Muscle layer of colon (tissue), 2 donors: ENCODE data around the gene HPS1.
A peak's percentile ranks its signal among the peaks of the same experiment; 100 is the strongest.

Experiments
- H3K27ac ChIP-seq: one replicate; pipeline ENCODE4 v1.7.0; 2013; ENCODE audit warnings: low read depth, mild to moderate bottlenecking, low read length, moderate library complexity
- H3K27me3 ChIP-seq, 2 donors: one replicate each; pipeline ENCODE4 v1.7.0; 2013; ENCODE audit warnings: low read length in 2 of 2, mild to moderate bottlenecking in 2 of 2; ENCODE audit not compliant: insufficient read depth in 2 of 2, control insufficient read depth in 1 of 2
- H3K36me3 ChIP-seq: one replicate; pipeline ENCODE4 v1.7.0; 2013; ENCODE audit warnings: mild to moderate bottlenecking, low read length; ENCODE audit not compliant: insufficient read depth
- H3K4me1 ChIP-seq: one replicate; pipeline ENCODE4 v1.7.0; 2013; ENCODE audit warnings: mild to moderate bottlenecking, low read length; ENCODE audit not compliant: insufficient read depth
- H3K4me3 ChIP-seq, 2 donors: one replicate each; pipeline ENCODE4 v1.7.0; 2013; ENCODE audit warnings: low read length in 2 of 2, low read depth in 1 of 2, mild to moderate bottlenecking in 1 of 2, moderate library complexity in 1 of 2
- H3K9ac ChIP-seq: one replicate; pipeline ENCODE4 v1.7.0; 2013; ENCODE audit warnings: low read length
- H3K9me3 ChIP-seq: one replicate; pipeline ENCODE4 v1.7.0; 2013; ENCODE audit warnings: mild to moderate bottlenecking, low read length
- donor health status: abdominal sarcoma.
- donor health status: Adenocarcinoma of cecum.

HPS1 gene

DNA sequence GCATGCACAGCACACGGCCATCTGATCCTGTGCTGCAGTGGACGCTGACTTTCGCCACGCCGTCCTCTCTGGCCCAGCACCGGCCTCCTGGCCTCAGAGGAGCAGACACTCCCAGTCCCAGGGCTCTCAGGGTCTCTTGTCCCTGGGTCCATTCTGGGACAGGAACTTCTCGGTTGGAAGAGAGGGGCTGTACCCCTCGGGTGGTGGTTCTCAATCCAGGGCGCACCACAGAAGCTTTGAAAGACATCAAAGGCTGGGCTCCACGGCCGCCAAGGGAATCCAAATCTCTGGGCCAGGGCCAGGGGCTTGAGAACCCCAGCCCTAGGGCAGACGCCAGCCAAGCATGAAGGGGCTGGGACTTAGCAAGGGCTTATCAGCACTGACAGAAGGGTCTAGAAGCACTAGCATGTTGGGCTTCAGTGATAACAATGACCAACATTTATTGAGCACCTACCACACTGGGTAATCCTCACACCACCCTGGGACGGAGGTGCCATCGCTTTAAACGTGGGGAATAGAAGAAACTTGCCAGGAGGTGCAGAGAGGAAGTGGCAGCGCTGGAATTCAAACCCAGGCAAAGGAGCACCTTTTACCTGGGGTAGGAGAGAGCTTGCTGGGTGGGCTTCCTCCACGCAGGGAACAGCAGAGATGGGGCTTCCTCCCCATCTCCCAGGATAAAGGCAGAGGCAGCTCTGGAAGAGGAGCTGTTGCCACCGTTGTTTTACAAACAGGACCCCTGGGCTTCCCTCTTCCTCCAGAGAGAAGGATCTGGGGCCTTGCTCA lies 29.9 kb downstream of the HPS1 start:
- H3K36me3 ChIP-seq, result peaks cover 37% of the 10 kb centered on the region
- no peak overlapping the region for H3K9ac ChIP-seq
- H3K4me3 ChIP-seq, result no peak overlapping the region
- peaks cover 18% of the 10 kb centered on the region for H3K4me1 ChIP-seq
- H3K27me3 ChIP-seq, result no peaks in the 10 kb centered on the region
- no peak overlapping the region for H3K27ac ChIP-seq
- H3K9me3 ChIP-seq, result no peaks in the 10 kb centered on the region

DNA sequence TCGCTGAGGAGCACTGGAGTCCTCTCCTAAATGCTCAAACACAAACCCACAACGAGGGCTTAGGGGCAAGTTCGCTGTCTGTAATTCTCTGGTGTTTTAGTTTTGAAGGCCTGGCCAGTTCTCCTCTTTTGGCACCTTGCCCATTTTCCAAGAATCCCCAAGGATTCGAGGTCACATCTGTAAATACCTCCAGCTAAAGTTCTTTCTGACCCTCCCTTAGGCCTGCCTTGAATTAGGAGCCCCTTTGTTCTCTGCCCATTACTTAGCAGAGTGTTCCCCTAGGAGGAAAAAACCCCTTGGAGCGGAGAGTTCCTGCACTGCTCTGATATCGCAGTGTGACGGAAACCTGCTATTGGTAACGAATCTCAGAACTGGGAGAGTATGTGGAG lies 31.0 kb downstream of the HPS1 start:
- Histone ChIP-seq H3K27me3 (no peaks in the 10 kb centered on the region), H3K36me3 (peaks cover 31% of the 10 kb centered on the region), H3K4me1 (peaks cover 24% of the 10 kb centered on the region), H3K27ac (peak overlapping the region; percentile 74), H3K9me3 (no peaks in the 10 kb centered on the region), H3K9ac (no peak overlapping the region), H3K4me3 (peak overlapping the region in 1 of 2 donors; percentile 84)

- Histone ChIP-seq H3K27me3 (no peaks in the 10 kb centered on the region), H3K9ac (peak within 1 kb of the TSS; percentile 39), H3K4me3 (peak within 1 kb of the TSS; percentile 62 to 84), H3K27ac (peak within 1 kb of the TSS; percentile 74), H3K4me1 (peaks cover 24% of the 10 kb centered on the region), H3K36me3 (peaks cover 33% of the 10 kb centered on the region), H3K9me3 (no peaks in the 10 kb centered on the region)
Measured at GRCh38 chr10:98414932-98415730, 31.6 kb downstream of the HPS1 start, which contains the start of gene PYROXD2. Gene PYROXD2 (minus strand): TSS chr10:98415182. CDS start chr10:98415135, 47 bp downstream.

DNA sequence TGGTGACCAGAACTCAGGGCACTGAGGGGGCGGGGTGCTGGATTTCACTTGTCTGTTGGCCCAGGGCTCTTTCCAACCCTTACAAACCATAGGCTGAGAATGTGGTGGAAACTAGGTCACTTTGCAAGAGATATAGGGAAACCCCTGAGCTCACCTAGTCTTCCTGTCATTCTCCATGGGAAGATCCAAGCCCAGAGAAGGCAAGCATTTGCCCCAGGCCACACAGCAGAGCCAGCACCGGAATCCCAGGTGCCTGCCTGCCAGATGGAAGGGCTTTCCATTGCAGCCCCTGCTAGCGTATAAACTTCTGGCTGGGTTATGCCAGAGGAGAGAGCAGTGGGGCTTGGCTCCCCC lies 32.2 kb downstream of the HPS1 start:
- Histone ChIP-seq H3K27me3 (no peaks in the 10 kb centered on the region), H3K9ac (peak overlapping the region; percentile 39), H3K9me3 (no peaks in the 10 kb centered on the region), H3K4me3 (peak overlapping the region; percentile 62 to 84), H3K36me3 (peaks cover 28% of the 10 kb centered on the region), H3K4me1 (peaks cover 24% of the 10 kb centered on the region), H3K27ac (peak overlapping the region; percentile 74)

DNA sequence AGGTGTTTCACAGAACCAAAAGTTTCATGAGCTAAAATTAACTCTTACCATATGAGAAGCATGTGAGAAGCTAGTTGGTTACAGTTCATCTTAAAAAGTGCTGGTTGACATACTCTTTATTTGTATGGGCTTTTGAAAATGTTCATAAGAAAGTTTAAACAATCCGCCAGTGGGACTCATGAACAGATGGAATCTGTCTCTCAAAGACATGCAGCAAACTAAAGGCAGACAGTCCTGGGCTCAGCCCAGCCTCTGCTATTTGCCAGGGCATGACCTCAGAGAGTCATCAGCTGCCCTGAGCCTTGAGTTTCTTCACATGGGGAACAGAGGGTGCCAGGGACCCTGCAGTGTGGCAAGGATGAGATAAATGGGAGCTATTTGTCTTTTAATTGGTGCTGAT lies 35.0 kb downstream of the HPS1 start:
- peaks cover 24% of the 10 kb centered on the region for H3K4me1 ChIP-seq
- H3K27me3 ChIP-seq, result no peaks in the 10 kb centered on the region
- H3K4me3 ChIP-seq, result no peak overlapping the region
- peaks cover 5% of the 10 kb centered on the region for H3K36me3 ChIP-seq
- H3K27ac ChIP-seq, result no peak overlapping the region
- no peak overlapping the region for H3K9ac ChIP-seq
- H3K9me3 ChIP-seq, result no peaks in the 10 kb centered on the region

DNA sequence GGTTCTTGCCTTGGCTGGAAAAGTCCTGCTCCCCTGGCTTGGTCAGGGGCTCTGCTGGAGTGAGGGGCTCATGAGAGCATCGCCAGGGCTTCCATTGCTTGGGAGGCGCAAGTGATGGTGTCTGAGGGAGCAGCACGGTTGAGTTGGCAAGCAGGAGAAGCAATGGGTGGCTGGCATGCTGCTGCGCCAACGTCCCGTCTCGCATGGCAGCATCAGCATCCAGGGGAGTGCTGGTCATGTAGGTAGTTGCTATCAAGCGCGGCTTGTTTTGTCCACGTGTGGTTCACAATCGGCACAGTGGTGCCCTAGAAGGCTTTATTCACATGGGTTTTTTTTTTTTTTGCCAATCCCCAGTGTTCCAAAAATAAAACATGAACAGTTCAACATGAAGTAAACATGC lies 35.6 kb downstream of the HPS1 start:
- H3K9me3 ChIP-seq, result no peaks in the 10 kb centered on the region
- no peak overlapping the region for H3K27ac ChIP-seq
- no peaks in the 10 kb centered on the region for H3K27me3 ChIP-seq
- H3K9ac ChIP-seq, result no peak overlapping the region
- H3K36me3 ChIP-seq, result peaks cover 5% of the 10 kb centered on the region
- peaks cover 24% of the 10 kb centered on the region for H3K4me1 ChIP-seq
- no peak overlapping the region for H3K4me3 ChIP-seq

DNA sequence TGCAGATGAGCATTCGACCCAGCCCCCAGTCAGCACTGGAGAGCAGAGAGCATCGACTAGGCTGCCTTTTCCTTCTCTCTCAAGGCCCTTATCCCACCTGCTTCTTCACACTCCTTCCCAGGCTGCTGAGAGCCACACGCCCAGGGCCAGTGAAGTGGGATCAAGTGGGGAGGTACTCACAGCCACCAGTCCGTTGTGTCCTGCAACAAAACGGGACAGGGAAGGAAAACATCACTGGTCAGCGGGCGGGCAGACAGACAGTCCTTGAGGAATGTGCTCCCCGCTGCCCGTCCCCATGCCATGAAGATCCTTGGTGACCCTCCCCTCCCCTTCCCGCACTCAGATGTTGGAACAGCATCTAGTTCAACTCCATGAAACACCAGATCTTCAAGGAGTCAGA lies 36.0 kb downstream of the HPS1 start:
- Histone ChIP-seq H3K9me3 (no peaks in the 10 kb centered on the region), H3K4me1 (peaks cover 22% of the 10 kb centered on the region), H3K36me3 (peaks cover 5% of the 10 kb centered on the region), H3K27ac (no peak overlapping the region), H3K27me3 (no peaks in the 10 kb centered on the region), H3K9ac (no peak overlapping the region), H3K4me3 (no peak overlapping the region)

DNA sequence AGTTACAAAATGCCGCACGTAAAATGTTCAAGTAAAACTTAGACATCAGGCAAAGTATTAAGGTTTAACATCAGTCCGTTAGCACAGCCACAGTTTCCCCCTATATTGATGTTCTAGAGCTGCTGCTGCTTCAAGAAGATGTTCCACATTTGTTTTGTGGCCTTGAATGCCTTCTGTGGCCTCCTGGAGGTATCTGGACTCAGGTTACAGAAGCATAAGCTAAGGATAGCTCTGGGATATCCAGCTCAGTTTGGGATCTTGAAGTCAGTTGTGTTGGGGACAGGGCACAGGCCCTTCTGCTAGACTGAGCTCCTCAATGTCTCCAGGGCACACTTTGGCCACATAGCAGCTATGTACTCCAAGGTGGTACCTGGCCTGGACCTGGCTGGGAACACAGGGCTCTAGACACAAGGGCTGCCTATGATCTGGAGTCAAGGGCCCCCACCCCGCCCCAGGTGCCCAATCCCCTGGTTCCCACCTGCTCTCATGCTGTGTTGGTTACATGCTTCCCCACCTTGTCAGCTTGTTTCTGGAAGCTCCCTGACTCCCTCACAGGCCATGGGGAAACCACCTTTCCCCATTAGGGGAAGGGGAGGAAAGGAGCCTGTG lies 36.5 kb downstream of the HPS1 start:
- no peaks in the 10 kb centered on the region for H3K27me3 ChIP-seq
- no peak overlapping the region for H3K9ac ChIP-seq

DNA sequence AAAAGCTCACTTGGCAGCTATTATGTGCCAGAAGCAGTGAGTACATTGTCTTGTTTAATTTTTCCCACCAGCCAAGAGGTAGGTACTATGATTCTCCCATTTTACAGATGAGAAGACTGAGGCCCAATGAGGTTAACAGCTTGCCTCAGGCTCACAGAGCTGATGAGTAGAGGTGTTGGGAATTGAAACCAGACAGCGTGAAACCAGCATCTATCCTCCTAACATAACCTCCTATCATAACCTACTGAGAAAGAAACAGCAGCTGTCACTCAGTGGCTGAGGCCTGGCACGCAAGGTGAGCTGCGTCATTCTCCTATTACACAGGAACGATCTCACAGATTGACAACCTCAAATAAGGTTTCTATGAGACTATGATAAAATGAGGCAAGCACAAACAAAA lies 37.9 kb downstream of the HPS1 start:
- H3K4me1 ChIP-seq, result peaks cover 21% of the 10 kb centered on the region
- no peaks in the 10 kb centered on the region for H3K27me3 ChIP-seq
- H3K27ac ChIP-seq, result no peak overlapping the region
- no peaks in the 10 kb centered on the region for H3K9me3 ChIP-seq
- H3K4me3 ChIP-seq, result no peak overlapping the region
- H3K36me3 ChIP-seq, result peaks cover 5% of the 10 kb centered on the region
- no peak overlapping the region for H3K9ac ChIP-seq

More for the DNA sequence above, 36.5 kb downstream of the HPS1 start:
- Histone ChIP-seq H3K4me1 (peaks cover 22% of the 10 kb centered on the region), H3K27ac (no peak overlapping the region), H3K9me3 (no peaks in the 10 kb centered on the region), H3K36me3 (peaks cover 5% of the 10 kb centered on the region), H3K4me3 (no peak overlapping the region)

GRCh38 chr10:98407744-98408241 lies 38.9 kb downstream of the HPS1 start:
- Histone ChIP-seq H3K4me3 (no peak overlapping the region), H3K4me1 (peaks cover 21% of the 10 kb centered on the region)

GRCh38 chr10:98407017-98407743 lies 39.6 kb downstream of the HPS1 start:
- Histone ChIP-seq H3K4me3 (no peak overlapping the region), H3K4me1 (peaks cover 21% of the 10 kb centered on the region), H3K9me3 (no peaks in the 10 kb centered on the region), H3K27ac (no peak overlapping the region), H3K9ac (no peak overlapping the region), H3K36me3 (peaks cover 10% of the 10 kb centered on the region), H3K27me3 (no peaks in the 10 kb centered on the region)

More at GRCh38 chr10:98407744-98408241, 38.9 kb downstream of the HPS1 start:
- Histone ChIP-seq H3K9ac (no peak overlapping the region), H3K27ac (no peak overlapping the region), H3K27me3 (no peaks in the 10 kb centered on the region), H3K9me3 (no peaks in the 10 kb centered on the region), H3K36me3 (peaks cover 10% of the 10 kb centered on the region)
